GM19467 (cell line): ENCODE measurements around the gene MYH7B.

Experiments used
- ATAC-seq: cut with Tn5 transposase; IDR thresholded peaks from one replicate; pipeline ENCODE4 v1.9.1; 2021; ENCODE audit warnings: mild to moderate bottlenecking, moderate library complexity; ENCODE audit not compliant: unreplicated experiment

Gene MYH7B

GRCh38 chr20:34990231-34990630, 34.6 kb downstream of the MYH7B start:
- ATAC-seq = no peak

GRCh38 chr20:34990661-34991214, 35.1 kb downstream of the MYH7B start:
- ATAC-seq = no peak

- no peak for ATAC-seq
Observed at GRCh38 chr20:34992751-34993417, 37.2 kb downstream of the MYH7B start.

GRCh38 chr20:34993941-34994508, 38.4 kb downstream of the MYH7B start:
- ATAC-seq = no peak

- no peak for ATAC-seq
Observed at GRCh38 chr20:34994509-34995131, 39.0 kb downstream of the MYH7B start.

GRCh38 chr20:34995192-34995591, 39.5 kb downstream of the MYH7B start:
- no peak for ATAC-seq

- ATAC-seq = no peak
Observed at GRCh38 chr20:34995696-34996095, 40.0 kb downstream of the MYH7B start.

GRCh38 chr20:34996243-34997028, 40.8 kb downstream of the MYH7B start:
- no peak for ATAC-seq

GRCh38 chr20:34997131-34997561, 41.5 kb downstream of the MYH7B start:
- ATAC-seq = no peak

- no peak for ATAC-seq
Observed at GRCh38 chr20:34997774-34998173, 42.1 kb downstream of the MYH7B start.

- ATAC-seq = no peak
Observed at GRCh38 chr20:34998331-34998950, 42.8 kb downstream of the MYH7B start.

GRCh38 chr20:34999021-34999451, 43.4 kb downstream of the MYH7B start:
- no peak for ATAC-seq

GRCh38 chr20:34999782-35000181, 44.1 kb downstream of the MYH7B start:
- ATAC-seq = no peak

- ATAC-seq = no peak
Observed at GRCh38 chr20:35000311-35000921, 44.7 kb downstream of the MYH7B start.

- ATAC-seq = no peak
Observed at GRCh38 chr20:35000922-35001595, 45.4 kb downstream of the MYH7B start.

- no peak for ATAC-seq
Observed at GRCh38 chr20:35001596-35002362, 46.1 kb downstream of the MYH7B start.

- ATAC-seq = no peak
Observed at GRCh38 chr20:35002426-35003210, 47.0 kb downstream of the MYH7B start.
